Retinal pigment epithelial cell (primary cell): ENCODE results near the gene SLC28A1.

Experiments used
- DNase-seq: peaks from one replicate; pipeline ENCODE4 v3.0.0-alpha.2; 2010; ENCODE audit warnings: low read depth
- H3K4me3 ChIP-seq: 2 replicates; pipeline ENCODE4 v1.5.1; 2011; ENCODE audit warnings: mild to moderate bottlenecking, low read length, control low read depth, moderate library complexity
- TF ChIP-seq, protein P1 (sequence below): conservative IDR thresholded peaks from 2 replicates; pipeline ENCODE4 v1.5.1; 2011; ENCODE audit warnings: low read depth, low read length, control low read depth, inconsistent platforms

Gene SLC28A1

DNA sequence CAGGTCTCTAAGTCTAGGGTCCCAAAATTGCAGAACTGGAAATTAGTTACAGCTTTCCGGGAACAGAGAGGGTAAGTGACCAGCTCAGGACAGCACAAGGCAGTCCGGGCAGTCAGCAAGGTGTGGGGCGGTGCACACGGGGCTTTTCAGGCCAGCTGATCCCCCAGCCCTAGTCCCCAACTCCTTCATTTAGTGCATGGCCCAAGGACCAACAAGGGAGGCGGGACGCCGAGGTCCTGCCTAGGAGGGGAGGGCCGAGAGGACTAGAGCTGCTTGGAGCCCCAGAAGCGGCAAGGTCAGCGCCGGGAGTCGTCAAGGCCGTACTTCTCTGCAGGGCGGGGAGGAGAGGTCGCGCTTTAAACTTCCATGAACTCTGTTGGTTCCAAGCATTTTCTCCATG is 95.2 kb downstream of the SLC28A1 start:
- DNase-seq = no peak
- peak overlapping the region; percentile 84 for H3K4me3 ChIP-seq
- TF ChIP-seq, protein P1, sequence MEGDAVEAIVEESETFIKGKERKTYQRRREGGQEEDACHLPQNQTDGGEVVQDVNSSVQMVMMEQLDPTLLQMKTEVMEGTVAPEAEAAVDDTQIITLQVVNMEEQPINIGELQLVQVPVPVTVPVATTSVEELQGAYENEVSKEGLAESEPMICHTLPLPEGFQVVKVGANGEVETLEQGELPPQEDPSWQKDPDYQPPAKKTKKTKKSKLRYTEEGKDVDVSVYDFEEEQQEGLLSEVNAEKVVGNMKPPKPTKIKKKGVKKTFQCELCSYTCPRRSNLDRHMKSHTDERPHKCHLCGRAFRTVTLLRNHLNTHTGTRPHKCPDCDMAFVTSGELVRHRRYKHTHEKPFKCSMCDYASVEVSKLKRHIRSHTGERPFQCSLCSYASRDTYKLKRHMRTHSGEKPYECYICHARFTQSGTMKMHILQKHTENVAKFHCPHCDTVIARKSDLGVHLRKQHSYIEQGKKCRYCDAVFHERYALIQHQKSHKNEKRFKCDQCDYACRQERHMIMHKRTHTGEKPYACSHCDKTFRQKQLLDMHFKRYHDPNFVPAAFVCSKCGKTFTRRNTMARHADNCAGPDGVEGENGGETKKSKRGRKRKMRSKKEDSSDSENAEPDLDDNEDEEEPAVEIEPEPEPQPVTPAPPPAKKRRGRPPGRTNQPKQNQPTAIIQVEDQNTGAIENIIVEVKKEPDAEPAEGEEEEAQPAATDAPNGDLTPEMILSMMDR = no peak

DNA sequence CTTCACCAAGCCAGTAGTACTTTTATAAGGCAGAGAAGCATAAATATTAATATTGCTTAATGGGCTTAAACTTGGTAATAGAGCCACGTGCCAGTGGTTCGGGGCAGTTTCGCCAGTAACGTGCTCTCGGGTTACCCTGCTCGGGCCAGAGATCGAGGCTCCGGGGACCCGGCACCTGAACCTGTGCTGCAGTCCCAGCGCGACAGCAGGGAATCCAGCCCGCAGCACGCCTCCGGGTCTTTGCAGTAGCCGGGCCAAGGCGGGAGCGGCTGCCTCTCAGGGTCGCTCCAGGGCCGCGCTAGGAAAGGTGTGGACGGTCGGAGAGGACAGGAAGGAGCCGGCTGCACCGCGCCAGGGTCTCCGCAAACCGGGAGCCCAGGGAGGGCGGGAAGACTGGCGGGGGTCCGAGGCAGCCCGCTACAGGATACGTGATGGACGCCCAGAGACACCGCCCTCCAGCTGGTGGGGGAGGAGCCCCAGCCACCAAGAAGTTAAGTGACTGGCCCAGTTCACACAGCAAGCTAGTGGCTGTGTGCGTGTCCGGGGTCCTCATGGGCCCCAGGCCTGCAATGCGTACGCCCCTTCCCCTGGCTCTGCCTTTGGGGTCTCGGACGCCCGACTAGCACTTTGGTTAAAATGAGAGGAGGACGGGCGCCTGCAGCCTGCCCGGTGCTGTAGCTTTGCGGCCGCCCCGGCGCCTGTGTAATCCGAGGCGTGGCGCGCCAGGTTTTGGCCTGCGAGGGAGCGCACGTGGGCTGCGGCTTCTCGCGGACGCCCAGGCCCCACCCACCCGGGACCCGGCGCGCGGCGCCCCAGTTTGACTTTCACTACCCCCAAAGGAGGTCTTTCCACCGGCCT is 96.0 kb downstream of the SLC28A1 start:
- TF ChIP-seq, protein P1 = no peak
- peak; percentile 40 for DNase-seq
- peak overlapping the region; percentile 84 for H3K4me3 ChIP-seq

GRCh38 chr15:84981054-84981710 is 96.7 kb downstream of the SLC28A1 start:
- DNase-seq = peak; percentile 84
- TF ChIP-seq, protein P1 = no peak
- peak overlapping the region; percentile 84 for H3K4me3 ChIP-seq

DNA sequence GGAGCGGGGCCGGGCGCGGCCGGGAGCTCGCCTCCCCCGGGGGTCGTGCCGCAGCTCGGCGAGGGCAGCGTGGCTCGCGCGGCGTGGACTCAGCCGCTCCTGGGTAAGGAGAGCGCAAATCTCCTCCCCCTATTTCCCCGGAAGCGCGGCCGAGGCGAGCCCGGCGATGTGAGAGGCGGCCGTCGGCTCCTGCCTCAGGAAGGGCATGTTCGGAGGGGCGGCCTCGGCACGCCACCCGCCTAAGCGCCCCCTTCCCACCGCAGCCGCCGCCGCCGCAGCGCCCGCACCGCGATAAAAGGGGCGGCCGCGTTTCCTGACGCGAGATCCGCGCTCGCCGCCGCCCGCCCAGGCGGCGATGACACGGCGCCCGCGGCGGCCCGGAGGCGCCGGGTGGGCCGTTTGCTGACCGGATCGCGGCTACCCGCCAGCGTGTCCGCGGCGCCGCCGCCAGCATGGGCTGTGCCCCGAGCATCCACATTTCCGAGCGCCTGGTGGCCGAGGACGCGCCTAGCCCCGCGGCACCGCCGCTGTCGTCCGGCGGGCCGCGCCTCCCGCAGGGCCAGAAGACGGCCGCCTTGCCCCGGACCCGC is 97.3 kb downstream of the SLC28A1 start, which contains the start of gene PDE8A:
Gene PDE8A (plus strand): TSS at position 146 of the 590 bp plus-strand sequence. CDS start 307 bp downstream, at position 453.
- TF ChIP-seq, protein P1 = no peak
- peak within 1 kb of the TSS; percentile 84 for H3K4me3 ChIP-seq
- DNase-seq = no peak

DNA sequence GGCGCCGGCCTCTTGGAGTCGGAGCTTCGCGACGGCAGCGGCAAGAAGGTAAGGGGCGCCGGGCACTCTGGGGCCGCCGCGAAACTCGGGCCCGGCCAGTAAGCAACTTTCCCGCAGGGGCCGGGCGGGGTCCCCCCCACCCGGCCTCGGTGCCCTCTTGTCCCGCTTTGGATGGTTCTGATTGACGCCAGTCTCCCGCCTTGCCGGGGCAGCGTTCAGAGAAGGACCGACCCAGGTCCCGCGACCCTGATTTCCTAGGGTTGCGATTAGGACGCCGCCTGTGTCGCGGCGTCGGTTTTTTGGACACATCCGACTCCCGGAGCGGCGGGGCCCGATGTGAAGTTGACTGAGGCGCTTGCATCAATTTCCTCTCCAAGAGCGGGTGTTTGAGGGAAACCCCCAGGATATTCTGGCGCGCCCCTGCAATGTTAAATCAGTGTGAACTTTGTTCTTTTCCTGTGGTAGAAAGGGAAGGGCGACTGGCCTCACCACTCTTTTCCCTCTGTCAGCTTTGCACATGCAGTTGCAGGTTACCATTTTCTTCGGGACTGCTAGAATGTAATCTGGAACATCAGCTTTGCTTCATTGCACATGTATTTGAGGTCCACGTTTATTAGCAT is 97.9 kb downstream of the SLC28A1 start:
- no peak for DNase-seq
- peak overlapping the region; percentile 62 for H3K4me3 ChIP-seq
- TF ChIP-seq, protein P1 = no peak

GRCh38 chr15:84983294-84983693 is 98.8 kb downstream of the SLC28A1 start:
- TF ChIP-seq, protein P1 = no peak
- DNase-seq = no peak
- H3K4me3 ChIP-seq = peak overlapping the region; percentile 62
